Gastrocnemius medialis (tissue), 4 donors: ENCODE measurements around the gene TBXA2R. TPM values are rescaled to one million over a fixed set of nuclear protein-coding genes. Genes with fewer than 3 reads are reported as not detected.

ENCODE experiments used
- ATAC-seq, 2 donors: fragments of 150-250 bp; one replicate each; pipeline ENCODE4 v1.9.1; 2016
- DNase-seq, 2 donors: peaks; one replicate each; pipeline ENCODE4 v3.0.0-alpha.2; 2019
- H3K27ac ChIP-seq, 4 donors: fragments of 200-600 bp; sonication (generic); 1 replicate in 1 of 4; 2 replicates in 3 of 4; pipeline ENCODE4 v1.5.1; 2016 to 2018; ENCODE audit warnings: mild to moderate bottlenecking in 2 of 4, moderate library complexity in 1 of 4
- H3K27me3 ChIP-seq, 3 donors: fragments of 200-600 bp; sonication (generic) in 2 of 3; 1 replicate in 1 of 3; 2 replicates in 2 of 3; pipeline versions ENCODE4 v1.5.1 to v1.6.0; 2016 to 2019; ENCODE audit warnings: mild to moderate bottlenecking in 1 of 3, moderate library complexity in 1 of 3
- H3K36me3 ChIP-seq, 2 donors: fragments of 200-600 bp; sonication (generic) in 1 of 2; one replicate each; pipeline ENCODE4 v1.5.1; 2017 to 2018
- H3K4me1 ChIP-seq, 2 donors: fragments of 200-600 bp; sonication (generic) in 1 of 2; one replicate each; pipeline ENCODE4 v1.5.1; 2016 to 2017; ENCODE audit warnings: mild to moderate bottlenecking in 2 of 2
- H3K4me3 ChIP-seq, 4 donors: fragments of 200-600 bp; sonication (generic) in 3 of 4; 1 replicate in 1 of 4; 2 replicates in 3 of 4; pipeline ENCODE4 v1.5.1; 2016 to 2019; ENCODE audit warnings: mild to moderate bottlenecking in 2 of 4
- H3K9me3 ChIP-seq, 3 donors: fragments of 200-600 bp; sonication (generic) in 2 of 3; 1 replicate in 1 of 3; 2 replicates in 2 of 3; pipeline ENCODE4 v1.5.1; 2016 to 2019
- POLR2A ChIP-seq, 2 donors: fragments of 450-650 bp; IDR thresholded peaks; one replicate each; pipeline ENCODE4 v1.6.1; 2017; ENCODE audit warnings: antibody characterized with exemption in 2 of 2, mild to moderate bottlenecking in 2 of 2, moderate library complexity in 2 of 2
- in situ Hi-C, 4 donors: fragments of 200-750 bp; cut with MboI; loops; one replicate each; pipeline versions ENCODE4 v1.15.0 to v1.8.0; 2017; ENCODE audit warnings: low sequenced_read_pairs in 4 of 4
- intact Hi-C: fragments of 100-400 bp; cut with DNase I; formaldehyde crosslinking; loops from one replicate; pipeline ENCODE4 v1.15.1; 2023; ENCODE audit warnings: low total_unique reads
- total RNA-seq, 4 donors: library from RNA; depleted of rRNA; stranded (reverse); fragments of >200 nt; gene quantifications; one replicate each; pipeline versions ENCODE4 v1.1.0 to v1.2.3, GENCODE V29; 2016
- TF ChIP-seq, protein P1 (sequence below), 5 experiments: fragments of 450-650 bp in 3 of 5; fragments of 200-600 bp in 2 of 5; sonication (generic) in 2 of 5; IDR thresholded peaks in 4 of 5; conservative IDR thresholded peaks in 1 of 5; 1 replicate in 4 of 5; 2 replicates in 1 of 5; pipeline ENCODE4 v1.5.1; 2016 to 2019; ENCODE audit warnings: antibody characterized with exemption in 5 of 5, mild to moderate bottlenecking in 3 of 5, moderate library complexity in 3 of 5

TBXA2R gene
- total RNA-seq, 4 donors from 2014 or later, result 0.36 to 1.2 (median 0.51) TPM; not detected in 1

DNA sequence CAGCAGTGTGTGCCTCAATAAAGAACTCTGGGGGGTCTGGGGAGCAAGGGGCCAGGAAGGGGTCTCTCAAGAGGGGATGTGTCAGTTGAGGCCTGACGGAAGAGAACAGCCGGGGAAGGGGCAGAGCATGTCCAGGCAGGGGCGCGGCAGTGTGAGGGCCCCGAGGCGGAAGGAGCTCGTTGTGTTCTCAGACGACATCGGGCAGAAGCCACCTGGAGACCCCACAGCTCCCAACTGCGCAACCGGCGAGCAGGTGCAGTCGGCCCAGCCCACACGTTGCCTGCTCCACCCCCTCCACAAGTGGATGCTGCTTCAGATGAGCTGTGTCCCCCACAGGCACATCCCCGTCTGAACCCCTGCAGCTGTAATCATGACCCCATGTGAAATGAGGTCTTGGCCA lies 15.0 kb upstream of the TBXA2R start:
- Histone ChIP-seq H3K27ac (no peak overlapping the region), H3K9me3 (no peaks in the 10 kb centered on the region), H3K4me3 (no peak overlapping the region), H3K4me1 (peaks cover 14 to 23% of the 10 kb centered on the region in 2 donors), H3K36me3 (peaks cover 0 to 23% of the 10 kb centered on the region in 2 donors), H3K27me3 (no peaks in the 10 kb centered on the region)
- no peak for DNase-seq
- intact Hi-C loops (no loop called here), in situ Hi-C loops (no loop called here)
- TF ChIP-seq, protein P1, sequence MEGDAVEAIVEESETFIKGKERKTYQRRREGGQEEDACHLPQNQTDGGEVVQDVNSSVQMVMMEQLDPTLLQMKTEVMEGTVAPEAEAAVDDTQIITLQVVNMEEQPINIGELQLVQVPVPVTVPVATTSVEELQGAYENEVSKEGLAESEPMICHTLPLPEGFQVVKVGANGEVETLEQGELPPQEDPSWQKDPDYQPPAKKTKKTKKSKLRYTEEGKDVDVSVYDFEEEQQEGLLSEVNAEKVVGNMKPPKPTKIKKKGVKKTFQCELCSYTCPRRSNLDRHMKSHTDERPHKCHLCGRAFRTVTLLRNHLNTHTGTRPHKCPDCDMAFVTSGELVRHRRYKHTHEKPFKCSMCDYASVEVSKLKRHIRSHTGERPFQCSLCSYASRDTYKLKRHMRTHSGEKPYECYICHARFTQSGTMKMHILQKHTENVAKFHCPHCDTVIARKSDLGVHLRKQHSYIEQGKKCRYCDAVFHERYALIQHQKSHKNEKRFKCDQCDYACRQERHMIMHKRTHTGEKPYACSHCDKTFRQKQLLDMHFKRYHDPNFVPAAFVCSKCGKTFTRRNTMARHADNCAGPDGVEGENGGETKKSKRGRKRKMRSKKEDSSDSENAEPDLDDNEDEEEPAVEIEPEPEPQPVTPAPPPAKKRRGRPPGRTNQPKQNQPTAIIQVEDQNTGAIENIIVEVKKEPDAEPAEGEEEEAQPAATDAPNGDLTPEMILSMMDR (IDR thresholded peaks at IDR 0.05 in 4 of 5, conservative IDR thresholded peaks at IDR 0.05 in 1 of 5), result no peak
- no peak for TF ChIP-seq POLR2A (IDR thresholded peaks at IDR 0.05)
- ATAC-seq, result no peak

- Histone ChIP-seq H3K4me1 (peaks cover 13 to 22% of the 10 kb centered on the region in 2 donors), H3K4me3 (no peak overlapping the region), H3K9me3 (no peaks in the 10 kb centered on the region), H3K36me3 (peaks cover 0 to 26% of the 10 kb centered on the region in 2 donors), H3K27me3 (no peaks in the 10 kb centered on the region), H3K27ac (no peak overlapping the region)
- DNase-seq (no peak), ATAC-seq (no peak)
- in situ Hi-C loops (no loop called here), intact Hi-C loops (no loop called here)
- TF ChIP-seq, protein P1 (IDR thresholded peaks at IDR 0.05 in 4 of 5, conservative IDR thresholded peaks at IDR 0.05 in 1 of 5), result no peak
- TF ChIP-seq POLR2A (IDR thresholded peaks at IDR 0.05), result no peak
Observed at GRCh38 chr19:3620817-3621547, 14.3 kb upstream of the TBXA2R start.

GRCh38 chr19:3620145-3620816 lies 13.6 kb upstream of the TBXA2R start:
- in situ Hi-C loops (no loop called here), intact Hi-C loops (no loop called here)
- Histone ChIP-seq H3K9me3 (no peaks in the 10 kb centered on the region), H3K4me3 (no peak overlapping the region), H3K4me1 (peaks cover 6 to 15% of the 10 kb centered on the region in 2 donors), H3K27me3 (no peaks in the 10 kb centered on the region), H3K27ac (no peak overlapping the region), H3K36me3 (peaks cover 0 to 28% of the 10 kb centered on the region in 2 donors)
- TF ChIP-seq, protein P1 (IDR thresholded peaks at IDR 0.05 in 4 of 5, conservative IDR thresholded peaks at IDR 0.05 in 1 of 5), result no peak
- no peak for TF ChIP-seq POLR2A (IDR thresholded peaks at IDR 0.05)
- ATAC-seq (no peak), DNase-seq (no peak)

DNA sequence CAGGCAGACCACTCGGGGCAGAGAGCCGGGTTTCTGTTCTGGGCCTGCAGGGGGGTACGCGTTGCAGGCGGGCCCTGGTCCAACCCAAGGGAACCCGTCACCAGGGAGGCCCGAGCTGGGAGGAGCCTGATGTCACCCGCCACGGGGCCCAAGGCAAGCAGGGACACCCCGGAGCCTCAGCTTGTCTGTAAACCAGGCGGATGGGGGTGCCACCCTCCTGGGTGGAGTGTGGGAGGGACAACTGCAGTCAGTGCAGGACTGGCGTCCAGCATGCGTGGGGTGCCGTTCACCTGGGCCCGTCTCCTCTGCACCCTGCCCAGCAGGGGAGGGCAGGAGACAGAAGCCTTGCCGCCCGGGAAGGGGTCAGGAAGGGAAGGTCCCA lies 12.9 kb upstream of the TBXA2R start:
- ATAC-seq (no peak), DNase-seq (peak in 1 of 2 donors; percentile 11)
- H3K36me3 ChIP-seq, result peaks cover 0 to 28% of the 10 kb centered on the region in 2 donors
- no peak overlapping the region for H3K27ac ChIP-seq
- H3K9me3 ChIP-seq, result no peaks in the 10 kb centered on the region
- H3K4me1 ChIP-seq, result peaks cover 0 to 8% of the 10 kb centered on the region in 2 donors
- H3K27me3 ChIP-seq, result no peaks in the 10 kb centered on the region
- no peak overlapping the region for H3K4me3 ChIP-seq
- no peak for TF ChIP-seq POLR2A (IDR thresholded peaks at IDR 0.05)
- TF ChIP-seq, protein P1 (IDR thresholded peaks at IDR 0.05 in 4 of 5, conservative IDR thresholded peaks at IDR 0.05 in 1 of 5), result no peak
- intact Hi-C loops, result loop anchor here (2.0 to 5.0 kb wide), 3 partner anchors 33 to 317 kb away; no protein-coding TSS in a partner anchor
- in situ Hi-C loops, result no loop called here
